ENCODE data around the gene OR2B2.

DNA sequence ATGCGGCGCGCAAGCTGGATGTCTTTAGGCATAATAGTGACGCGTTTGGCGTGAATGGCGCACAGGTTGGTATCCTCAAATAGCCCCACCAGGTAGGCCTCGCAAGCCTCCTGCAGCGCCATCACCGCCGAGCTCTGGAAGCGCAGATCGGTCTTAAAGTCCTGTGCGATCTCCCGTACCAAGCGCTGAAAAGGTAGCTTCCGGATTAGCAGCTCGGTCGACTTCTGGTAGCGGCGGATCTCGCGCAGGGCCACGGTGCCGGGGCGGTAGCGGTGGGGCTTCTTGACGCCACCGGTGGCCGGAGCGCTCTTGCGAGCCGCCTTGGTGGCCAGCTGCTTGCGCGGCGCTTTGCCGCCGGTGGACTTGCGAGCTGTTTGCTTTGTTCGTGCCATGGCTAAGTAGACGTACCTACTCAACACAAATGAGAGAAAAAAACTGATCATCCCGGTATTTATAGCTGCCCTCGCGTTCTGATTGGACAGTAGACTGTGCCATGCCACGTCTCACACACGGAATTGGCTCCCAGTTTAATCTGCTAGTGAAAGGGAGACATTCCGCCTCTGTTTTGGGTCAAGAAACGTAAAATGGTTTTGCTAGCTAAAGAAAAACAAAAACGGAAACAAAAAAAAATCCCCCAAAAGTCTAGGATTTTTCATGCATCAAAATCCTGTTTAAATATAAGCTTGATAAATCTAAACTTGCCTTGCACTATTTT lies 40.1 kb downstream of the OR2B2 start:
- peak; percentile 30 for TF ChIP-seq CTCF (IDR thresholded peaks at IDR 0.05; ENCODE audit: poor library complexity)
- TF ChIP-seq EZH2phosphoT487 (IDR thresholded peaks at IDR 0.05; ENCODE audit: low read depth, severe bottlenecking, unreplicated experiment), result no peak

Data from hepatocyte (in vitro differentiated cells).